GM18511 (cell line): ENCODE measurements around the gene STRN4.

ENCODE experiments used
- ATAC-seq: cut with Tn5 transposase; IDR thresholded peaks from one replicate; pipeline ENCODE4 v1.9.1; 2021; ENCODE audit warnings: mild to moderate bottlenecking, moderate library complexity; ENCODE audit not compliant: unreplicated experiment

The STRN4 gene

DNA sequence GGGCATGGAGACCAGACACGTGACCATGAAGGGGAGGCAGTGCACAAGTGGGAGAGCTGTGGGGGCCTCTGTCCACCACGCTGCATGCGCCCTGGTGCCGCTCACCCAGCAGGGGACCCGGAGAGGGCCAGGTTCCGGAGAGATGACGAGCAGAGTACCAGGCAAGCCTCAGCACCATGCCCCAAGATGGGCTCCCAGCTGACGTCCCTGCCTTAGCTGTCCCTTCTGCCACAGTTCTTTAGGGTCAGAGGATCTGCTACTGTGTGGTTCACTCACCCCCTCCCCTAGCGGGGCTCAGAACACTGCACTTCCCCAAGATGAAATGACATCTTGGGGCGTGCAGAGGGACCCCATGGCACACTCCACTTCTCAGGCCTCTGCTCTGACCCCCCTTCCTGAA is 19.7 kb downstream of the STRN4 start:
- no peak for ATAC-seq

DNA sequence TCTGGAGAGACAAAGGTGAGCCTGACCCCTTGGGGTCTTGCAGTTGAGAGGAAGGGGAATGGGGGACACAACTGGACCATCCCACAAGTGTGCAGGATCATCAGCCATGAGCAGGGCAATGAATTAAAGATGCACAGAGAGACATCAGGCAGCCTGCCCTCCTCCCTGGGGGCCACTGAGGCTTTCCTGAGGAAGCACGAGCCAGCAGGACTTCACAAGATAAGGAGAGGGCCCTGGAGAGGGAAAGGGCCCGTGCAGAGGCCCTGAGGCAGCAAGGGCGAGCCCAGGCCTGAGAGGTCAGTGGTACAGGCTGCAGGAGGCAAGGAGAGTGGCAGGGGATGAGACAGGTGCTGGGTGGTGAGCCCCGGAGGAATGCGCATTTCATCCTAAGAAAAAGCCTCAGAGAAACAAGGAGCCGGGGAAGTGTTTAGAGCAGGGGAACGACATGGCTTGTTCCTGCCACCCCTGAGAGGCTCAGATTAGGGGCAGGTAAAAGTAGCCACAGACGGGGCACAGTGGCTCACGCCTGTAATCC is 20.3 kb downstream of the STRN4 start:
- ATAC-seq, result no peak

DNA sequence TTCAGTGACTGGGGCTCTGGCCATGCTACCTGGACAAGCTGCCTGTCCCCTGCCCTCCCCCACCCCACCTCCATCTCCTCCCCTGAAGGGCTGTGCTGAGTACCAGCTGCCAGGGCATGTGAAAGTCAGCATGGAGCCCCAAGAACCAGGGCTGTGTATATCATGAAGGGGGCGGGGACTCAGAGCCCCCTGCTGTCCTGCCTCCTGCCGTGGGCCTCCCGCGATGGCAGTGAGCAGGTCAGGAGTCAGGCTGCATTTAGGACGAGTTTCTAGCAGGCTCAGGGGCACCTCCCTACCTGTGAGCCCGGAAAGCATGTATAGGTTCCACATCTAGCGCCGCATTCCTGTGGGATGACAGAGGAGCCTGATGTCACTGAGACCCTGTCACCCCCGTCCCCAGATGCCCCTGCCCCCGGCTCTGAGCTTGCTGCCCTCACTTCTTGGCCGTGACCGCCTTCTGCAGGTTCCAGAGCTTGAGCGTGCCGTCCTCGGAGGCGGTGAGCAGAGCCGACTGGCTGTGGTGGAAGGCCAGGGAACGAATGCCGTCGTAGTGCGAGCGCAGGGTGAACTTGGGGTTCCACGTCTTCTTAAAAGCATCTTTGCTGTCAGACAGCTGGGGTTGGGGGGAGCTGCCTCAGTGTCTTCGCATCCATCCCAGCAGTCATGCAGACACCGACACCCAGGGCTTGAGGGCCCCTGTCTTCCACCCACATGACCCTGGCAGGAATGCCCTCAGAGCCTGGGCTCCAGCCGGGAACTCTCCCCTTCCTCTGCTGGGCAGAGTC is 21.0 kb downstream of the STRN4 start:
- ATAC-seq, result no peak

DNA sequence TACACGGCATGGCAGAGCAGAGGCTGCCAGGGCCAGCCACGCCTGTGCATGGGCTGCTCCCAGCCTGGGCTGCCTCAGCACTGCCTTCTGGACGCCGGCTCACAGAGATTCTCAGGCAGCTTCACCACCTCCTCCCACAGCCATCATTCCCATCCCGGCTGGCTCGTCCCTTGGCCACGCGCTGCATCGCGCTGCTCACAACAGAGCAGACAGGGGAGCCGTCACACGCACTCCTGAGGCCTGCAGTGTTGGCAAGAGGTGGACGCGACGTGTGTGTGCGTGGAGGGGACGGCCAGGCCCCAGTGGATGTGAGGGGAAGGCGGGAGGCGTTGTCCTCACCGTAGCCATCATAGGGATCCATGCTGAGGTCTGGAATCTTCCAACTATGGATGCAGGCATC is 21.8 kb downstream of the STRN4 start:
- no peak for ATAC-seq

DNA sequence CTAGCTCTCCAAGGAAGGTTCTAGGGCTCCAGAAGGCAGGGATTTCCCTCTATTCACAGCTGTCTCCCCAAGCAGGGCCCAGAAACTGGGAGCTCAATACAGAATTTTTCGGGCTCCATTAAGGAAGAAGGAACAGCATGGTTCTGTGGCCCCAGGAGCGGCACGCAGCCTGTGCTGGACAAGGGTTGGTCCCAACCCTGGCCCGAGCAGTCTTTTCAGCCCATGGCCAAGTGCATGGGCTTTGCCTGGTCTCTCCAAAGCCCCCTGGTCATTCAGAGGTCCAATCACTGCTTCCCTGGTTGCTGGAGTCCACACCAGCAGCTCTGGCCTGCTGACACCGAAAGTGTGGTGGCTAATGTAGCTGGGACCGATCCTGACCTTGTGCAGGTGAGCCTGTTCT is 22.8 kb downstream of the STRN4 start:
- no peak for ATAC-seq

DNA sequence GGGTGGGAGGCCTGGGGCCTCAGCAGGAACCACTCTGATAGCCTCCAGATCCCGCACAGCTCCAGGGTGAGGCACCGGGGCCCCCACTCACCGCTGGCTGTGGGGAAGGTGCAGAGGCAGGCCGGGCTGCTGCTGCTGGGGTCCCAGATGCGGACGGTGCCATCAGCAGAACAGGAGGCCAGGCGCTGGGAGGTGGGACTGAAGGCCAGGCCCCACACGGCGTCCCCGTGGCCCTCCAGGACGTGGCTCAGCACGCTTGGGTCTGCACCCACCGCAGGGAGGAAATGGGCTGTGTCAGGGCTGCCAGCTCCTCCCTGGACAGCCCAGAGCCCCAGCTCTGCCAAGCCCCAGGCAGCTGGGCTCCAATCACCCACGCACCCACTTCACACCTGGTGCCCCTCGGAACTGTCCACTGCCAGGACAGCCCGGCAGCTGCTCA is 23.2 kb downstream of the STRN4 start:
- ATAC-seq, result no peak

DNA sequence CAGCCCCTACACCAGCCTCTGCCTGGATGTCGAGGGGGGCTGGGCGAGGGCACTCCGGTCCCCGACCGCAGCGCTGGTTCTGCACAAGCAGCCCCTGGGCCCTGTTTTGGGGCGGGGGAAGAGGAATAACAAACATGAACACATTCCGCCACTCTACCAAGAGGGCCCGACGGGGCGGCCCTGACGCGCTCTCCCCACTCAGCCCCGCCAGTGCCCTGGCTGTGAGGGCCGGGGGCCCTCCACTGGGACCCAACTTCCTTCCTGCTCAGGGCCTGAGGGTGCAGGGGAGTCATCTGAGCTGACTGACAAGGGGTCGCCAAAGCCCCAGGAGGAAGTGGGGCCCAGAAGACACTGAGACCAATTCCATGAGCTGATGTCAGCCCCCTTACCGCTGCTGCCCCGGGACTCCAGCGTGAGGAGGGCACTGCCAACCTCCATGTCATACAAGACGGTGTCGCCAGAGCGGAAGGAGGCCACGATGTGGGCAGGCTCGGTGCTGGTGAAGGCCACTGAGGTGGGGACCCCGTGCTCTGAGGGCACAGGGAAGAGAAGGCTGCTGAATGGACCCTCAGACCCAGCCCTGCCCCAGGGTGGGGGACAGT is 23.7 kb downstream of the STRN4 start:
- no peak for ATAC-seq

DNA sequence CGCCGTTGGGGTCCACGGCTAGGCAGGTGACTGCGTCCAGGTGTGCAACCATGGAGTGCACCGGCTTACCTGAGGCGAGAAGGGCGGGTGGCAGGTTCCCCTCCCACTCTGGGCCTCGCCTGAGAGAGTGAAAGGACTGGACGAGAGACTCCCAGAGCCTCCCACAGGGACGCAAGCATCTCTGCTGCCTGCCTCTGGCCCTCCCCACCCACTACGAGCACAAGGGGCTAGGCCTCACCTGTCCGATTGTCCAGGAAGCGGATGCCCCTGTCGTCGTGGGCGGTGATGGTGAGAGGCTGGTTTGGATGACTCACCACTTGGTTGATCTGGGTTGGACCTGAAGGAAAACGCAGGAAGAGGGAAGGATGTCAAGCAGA is 24.3 kb downstream of the STRN4 start:
- no peak for ATAC-seq

DNA sequence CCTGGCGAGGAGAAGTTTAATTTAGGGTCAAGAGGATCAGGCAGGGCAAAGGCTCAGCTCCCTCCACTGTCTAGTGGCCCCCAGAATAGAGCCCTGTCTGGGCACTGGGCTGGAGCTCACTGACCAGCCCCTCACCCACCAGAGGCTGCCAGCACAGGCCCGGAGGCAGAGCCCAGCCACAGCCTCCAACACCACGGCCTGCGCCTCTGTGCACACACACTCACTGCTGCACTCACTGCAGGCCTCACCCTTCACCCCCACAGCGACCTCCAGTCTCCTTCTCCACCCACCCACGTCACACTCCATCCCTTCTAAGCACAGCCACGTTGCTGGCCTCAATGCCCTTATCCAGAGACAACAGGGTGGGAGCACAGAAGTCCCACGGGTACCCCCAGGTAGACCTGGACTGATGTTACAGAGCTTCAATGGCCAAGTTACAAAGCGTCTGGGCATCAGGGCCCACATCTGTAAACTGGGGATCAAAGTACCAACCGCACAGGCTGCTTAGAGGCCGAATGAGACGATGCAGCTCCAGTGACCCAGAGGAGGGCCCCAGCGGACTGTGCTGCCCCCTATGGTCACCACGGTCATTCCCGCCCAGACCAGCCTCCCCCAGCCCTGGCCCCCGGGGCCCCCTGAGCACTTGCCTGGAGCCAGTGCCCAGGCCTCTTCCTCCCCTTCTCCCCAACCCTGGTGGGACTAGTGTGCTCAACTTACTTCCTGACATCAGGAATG is 24.8 kb downstream of the STRN4 start:
- ATAC-seq, result no peak

DNA sequence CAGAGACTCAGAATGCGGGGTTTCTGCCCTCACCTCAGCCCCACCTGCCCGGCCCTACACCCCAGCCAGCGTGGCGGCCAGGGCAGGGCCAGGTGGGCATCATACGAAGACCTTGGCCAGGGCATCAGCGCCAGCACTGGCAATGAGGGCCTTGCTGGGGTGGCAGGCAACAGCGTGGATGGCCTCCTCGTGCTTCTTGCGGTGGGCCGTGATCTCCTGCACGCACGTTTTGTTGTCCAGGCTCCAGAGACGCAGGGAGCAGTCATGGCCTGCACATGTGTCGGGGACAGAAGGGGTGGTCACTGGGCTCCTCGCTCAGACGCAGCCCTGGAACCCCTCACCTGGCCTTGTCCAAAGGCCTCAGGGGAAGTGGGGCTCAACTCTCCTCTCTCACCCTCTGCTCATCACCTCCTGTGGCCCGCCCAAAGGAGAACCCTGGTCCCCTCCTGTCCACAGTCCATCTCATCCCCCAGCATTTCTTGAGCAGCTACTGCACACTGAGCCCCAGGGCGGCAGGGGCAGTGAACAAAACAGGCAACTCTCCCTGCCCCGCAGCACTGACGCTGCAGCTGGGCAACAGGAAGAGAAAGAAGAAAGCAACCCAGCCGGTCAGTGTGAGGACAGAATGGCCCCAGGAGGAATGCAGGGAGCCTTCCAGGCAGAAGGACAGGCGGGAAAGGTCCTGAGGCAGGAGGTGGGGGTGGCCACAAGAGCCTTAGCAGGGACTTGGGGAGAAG is 25.6 kb downstream of the STRN4 start:
- ATAC-seq, result no peak

DNA sequence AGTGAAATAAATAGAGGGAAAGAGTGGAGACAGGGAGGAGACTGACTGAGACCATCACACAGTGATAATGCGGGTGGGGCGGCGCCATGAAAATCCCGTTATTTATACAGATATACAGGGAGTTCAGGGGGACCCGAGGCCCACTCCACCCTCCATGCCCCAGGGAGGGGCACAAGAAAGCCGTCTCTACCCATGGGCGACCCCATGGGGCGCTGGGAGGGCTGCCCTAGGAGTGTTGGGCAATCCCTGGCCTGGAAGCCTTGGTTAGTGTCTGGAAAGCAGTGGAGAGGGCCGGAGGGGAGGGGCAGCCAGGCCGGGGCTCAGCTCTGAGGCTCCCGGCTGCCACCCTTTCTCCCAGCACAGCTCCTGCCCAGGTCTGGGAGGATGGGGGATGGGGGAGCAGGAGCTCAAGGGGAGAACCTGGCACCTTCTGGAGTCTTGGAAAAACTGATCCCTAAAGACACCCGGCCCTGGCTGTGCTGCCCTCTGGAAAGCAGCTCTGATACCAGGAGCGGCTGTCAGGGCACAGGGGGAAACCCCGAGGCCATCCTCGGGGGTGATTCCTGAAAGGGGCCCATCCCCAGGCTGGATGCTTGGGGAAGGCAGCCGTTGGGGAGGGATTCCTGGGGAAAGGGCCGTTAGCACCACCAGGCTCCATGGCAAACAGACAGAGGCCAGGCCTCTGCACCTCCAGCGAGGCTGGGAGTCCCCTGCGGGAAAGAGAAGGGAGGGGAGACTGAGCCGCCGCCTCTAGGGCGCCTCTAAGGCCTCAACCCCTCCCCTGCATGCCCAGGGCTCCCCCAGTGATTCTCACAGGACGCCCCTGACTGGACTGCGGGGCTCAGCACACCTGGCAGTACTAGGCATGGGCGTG is 26.4 kb downstream of the STRN4 start:
- ATAC-seq, result no peak

DNA sequence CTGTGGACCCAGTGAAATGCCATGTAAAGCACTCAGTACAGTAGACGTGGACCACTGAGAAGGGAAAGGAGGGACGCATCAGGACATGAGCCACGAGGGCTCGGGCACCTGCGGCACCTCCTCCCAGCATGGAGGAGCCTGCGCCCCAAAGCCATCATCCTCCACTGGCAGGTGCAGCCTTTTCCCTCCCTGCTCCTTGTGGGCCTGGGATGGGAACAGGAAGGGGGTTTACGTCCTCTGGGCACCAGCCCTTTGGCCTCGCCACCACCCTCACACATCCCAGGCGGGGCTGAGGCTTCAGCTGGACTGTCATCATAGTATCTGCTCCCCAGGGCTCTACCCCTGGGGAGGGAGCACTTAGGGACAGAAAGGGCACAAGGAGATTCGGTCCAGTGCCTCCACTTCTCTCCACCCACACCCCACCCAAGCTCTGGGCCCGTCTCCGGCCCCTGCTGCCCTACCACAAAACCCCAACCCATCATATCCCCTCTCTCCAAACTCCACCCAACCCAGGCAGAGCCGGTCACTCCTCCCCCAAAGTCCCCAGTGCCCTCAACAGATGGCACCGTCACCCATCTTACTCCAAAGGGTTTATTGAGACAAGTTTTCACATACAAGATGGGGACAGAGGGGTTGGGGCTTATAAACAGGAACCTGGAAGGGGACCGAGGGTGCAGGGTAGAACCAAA is 27.2 kb downstream of the STRN4 start:
- ATAC-seq, result peak; percentile 49

DNA sequence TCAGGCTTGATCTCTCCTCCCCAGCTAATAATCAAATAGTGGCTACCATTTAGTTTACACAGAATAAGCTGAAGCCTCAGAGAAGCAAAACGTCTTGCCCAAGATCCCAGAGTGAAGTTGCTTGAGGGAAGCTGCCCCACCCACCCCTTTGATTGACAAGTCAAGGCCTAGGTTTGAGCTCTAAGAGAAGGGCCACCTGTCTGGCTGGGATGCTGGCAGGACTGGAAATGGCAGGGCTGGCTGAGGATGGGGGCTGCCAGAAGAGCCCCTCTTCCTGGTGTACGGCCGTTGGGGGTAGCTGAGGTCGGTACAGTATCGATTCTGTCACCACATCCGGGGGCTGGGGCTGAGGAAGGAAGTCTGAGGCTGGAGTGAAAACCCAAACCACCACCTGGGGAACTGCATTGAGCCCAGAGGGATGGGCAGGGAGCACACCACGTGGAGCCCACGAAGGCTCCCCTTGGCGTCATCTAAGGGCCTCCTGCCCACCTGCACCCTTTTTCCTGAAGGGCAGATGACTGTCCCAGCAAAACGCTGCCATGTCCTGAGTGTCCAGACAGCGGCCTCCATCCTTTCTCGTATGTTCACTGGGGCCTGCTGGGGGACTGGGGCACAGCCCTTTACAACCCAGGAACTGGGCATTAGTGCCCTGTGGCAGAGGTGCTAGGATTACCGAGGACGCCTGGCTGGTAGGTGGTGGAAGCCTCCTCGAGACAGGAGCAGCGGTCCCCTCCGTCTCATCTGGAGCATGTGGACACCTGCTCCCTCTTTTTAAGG is 27.9 kb downstream of the STRN4 start:
- no peak for ATAC-seq

DNA sequence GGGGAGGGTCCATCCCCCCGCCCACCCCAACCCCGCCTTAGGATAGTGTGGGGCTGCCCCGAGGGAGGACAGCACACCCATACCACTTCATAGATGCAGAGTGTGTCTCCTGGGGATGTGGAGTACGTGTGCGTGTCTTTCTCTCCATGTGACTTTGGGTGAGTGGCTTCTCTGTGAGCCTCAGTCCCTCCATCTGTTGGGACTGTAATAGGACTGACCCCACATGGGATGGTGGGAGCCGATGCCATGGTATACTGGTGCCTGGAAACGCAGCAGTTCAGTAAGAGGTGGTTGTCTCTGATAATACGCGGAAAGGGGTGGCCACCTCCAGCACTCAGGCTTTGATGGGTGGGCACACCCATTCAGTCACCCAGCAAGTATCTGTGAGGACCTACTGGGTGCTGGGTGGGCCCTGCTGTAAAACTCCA is 28.5 kb downstream of the STRN4 start:
- no peak for ATAC-seq

DNA sequence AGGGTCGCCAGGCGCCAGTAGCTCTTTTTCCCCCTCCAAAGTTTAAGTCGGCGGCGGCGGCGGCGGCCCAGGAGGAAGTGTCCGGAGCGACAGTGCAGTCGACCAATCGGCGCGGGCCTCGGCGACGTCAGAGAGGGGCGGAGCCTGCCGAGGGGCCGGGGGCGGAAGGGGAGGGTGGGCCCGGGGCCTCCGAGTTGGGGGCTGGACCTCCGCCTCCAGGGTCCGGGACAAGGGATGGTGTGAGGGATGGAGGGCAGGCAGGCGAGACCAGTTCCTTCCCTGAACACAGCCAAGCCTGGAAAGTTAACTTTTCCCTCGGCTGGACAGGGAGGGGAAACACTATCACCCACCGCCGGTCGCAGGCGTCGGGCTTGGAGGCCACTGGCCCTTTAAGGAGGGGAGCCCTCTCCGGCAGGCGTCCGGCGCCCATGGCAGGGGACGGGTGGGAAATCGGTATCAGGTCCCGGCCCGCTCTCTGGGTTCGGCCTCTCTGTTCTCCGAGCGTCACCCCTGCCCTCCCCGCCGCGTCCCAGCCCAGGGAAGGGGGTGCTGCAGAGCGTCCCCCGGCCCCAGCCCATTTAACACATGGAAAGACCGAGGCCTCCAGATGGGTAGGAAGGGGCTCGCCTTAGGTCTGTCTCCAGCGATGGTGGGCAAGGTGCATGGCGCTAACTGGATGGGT is 29.1 kb downstream of the STRN4 start, which contains the start of gene PRKD2:
TSS of gene PRKD2 (minus strand) at position 81 of the 682 bp plus-strand sequence. CDS start 744 bp downstream, outside the sequence.
- peak; percentile 51 for ATAC-seq

DNA sequence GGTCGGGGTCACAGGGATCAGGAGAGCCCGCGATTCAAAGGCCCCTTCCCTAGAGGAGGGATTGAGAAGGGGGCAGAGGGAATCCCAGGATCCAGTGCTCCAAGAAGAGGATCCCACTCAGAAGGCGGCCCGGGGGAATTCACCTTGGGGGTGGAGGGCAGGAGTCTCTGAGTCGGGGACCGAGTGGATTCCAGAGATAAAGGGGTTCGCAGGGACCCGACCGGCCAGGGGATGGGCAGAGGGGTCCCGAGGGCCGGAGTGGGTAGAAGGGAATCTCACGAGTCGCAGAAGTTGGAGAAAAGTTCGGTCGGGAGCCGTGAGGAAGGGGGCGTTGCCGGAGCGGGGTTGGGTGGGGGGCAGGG is 29.6 kb downstream of the STRN4 start:
- no peak for ATAC-seq

DNA sequence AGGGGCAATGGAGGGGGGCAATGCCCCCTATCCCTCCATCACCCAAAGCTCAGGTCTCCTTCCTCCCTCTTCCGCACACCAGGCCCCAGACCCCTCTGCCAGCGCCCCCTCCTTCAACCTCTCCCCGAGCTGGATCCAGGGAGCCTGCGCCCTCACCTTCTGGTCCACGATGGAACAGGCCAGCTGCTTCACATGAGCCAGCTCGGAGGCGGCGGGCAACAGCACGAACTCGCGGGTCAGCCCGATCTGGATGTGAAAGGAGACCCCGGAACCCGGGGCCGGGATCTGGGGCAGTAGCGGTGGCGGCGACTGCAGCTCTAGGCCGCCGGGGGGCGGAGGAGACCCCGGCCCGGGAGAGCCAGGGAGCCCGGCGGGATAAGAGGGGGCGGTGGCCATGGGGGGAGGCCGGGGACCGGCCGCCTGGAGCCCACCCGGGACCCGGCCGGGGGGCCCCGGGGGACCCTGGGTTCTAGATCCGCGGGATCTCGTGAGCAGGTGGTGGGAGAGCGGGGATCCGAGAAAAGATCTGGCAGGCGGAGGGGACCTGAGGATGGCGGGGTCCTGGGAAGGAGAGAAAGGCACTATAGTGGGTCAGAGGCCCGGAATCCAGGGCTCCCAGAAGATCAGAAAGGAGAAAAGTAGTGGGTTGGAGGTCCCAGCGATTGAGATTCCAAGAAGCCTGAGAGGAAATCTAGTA is 30.1 kb downstream of the STRN4 start:
- no peak for ATAC-seq

DNA sequence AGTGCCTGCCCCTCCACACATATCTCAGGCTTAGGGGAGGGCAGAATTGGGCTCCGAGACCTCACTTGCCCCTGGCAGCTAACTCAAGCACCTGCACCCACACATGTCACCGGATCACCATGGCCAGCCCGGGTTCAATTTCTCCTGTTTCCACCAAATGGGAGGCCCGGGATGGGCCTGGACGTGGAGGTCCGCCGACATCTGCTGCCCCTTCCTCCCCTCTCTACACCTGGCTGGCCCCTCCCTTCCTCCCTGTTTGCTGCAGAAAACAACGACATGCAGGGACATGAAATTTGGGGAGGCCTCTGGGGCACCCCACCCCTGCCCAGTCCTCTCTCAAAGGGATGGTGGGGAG is 30.7 kb downstream of the STRN4 start:
- ATAC-seq, result no peak
